Hepatocyte (in vitro differentiated cells): ENCODE measurements around the gene CNTNAP2. TPM values are rescaled to one million over a fixed set of nuclear protein-coding genes. Genes with fewer than 3 reads are reported as not detected.

ENCODE experiments used
- DNase-seq: peaks from one replicate; pipeline ENCODE4 v3.0.0-alpha.2; 2016; ENCODE audit warnings: low spot score
- H2AFZ ChIP-seq: fragments of 200-600 bp; sonication (generic); 2 replicates; pipeline ENCODE4 v1.6.0; 2016; ENCODE audit warnings: antibody characterized with exemption, mild to moderate bottlenecking
- H3K27ac ChIP-seq: fragments of 200-600 bp; sonication (generic); 2 replicates; pipeline ENCODE4 v1.5.1; 2016; ENCODE audit warnings: mild to moderate bottlenecking
- H3K27me3 ChIP-seq: fragments of 200-600 bp; sonication (generic); 2 replicates; pipeline ENCODE4 v1.6.1; 2016
- H3K36me3 ChIP-seq: fragments of 200-600 bp; sonication (generic); replicated peaks from 2 replicates; pipeline ENCODE4 v1.5.1; 2016; ENCODE audit warnings: low read depth; ENCODE audit not compliant: insufficient read depth
- H3K4me1 ChIP-seq: fragments of 200-600 bp; sonication (generic); 2 replicates; pipeline ENCODE4 v1.5.1; 2016; ENCODE audit warnings: mild to moderate bottlenecking, moderate library complexity; ENCODE audit not compliant: insufficient read depth
- H3K4me2 ChIP-seq: fragments of 200-600 bp; sonication (generic); 2 replicates; pipeline ENCODE4 v1.6.0; 2016
- H3K4me3 ChIP-seq: fragments of 200-600 bp; sonication (generic); 2 replicates; pipeline ENCODE4 v1.5.1; 2016; ENCODE audit warnings: mild to moderate bottlenecking
- H3K79me2 ChIP-seq: fragments of 200-600 bp; sonication (generic); 2 replicates; pipeline ENCODE4 v1.6.0; 2017; ENCODE audit warnings: mild to moderate bottlenecking
- H3K9me2 ChIP-seq: fragments of 200-600 bp; sonication (generic); replicated peaks from 2 replicates; pipeline ENCODE4 v1.6.0; 2017; ENCODE audit warnings: mild to moderate bottlenecking; ENCODE audit not compliant: insufficient read depth
- H3K9me3 ChIP-seq: fragments of 200-600 bp; sonication (generic); 2 replicates; pipeline ENCODE4 v1.5.1; 2016; ENCODE audit warnings: low read depth, mild to moderate bottlenecking
- H4K20me1 ChIP-seq: fragments of 200-600 bp; sonication (generic); 2 replicates; pipeline ENCODE4 v1.6.0; 2016; ENCODE audit warnings: mild to moderate bottlenecking; ENCODE audit not compliant: insufficient read depth, poor library complexity, severe bottlenecking
- CTCF ChIP-seq: fragments of 200-600 bp; sonication (generic); IDR thresholded peaks from 2 replicates; pipeline ENCODE4 v1.5.1; 2016; ENCODE audit warnings: antibody characterized with exemption, mild to moderate bottlenecking; ENCODE audit not compliant: poor library complexity
- EZH2 ChIP-seq: fragments of 200-600 bp; sonication (generic); IDR thresholded peaks from 2 replicates; pipeline ENCODE4 v1.6.1; 2016; ENCODE audit warnings: antibody characterized with exemption, mild to moderate bottlenecking, borderline replicate concordance
- EZH2phosphoT487 ChIP-seq: fragments of 200-600 bp; sonication (generic); IDR thresholded peaks from one replicate; pipeline ENCODE4 v1.6.1; 2018; ENCODE audit warnings: antibody characterized with exemption, mild to moderate bottlenecking, low read depth, moderate library complexity; ENCODE audit not compliant: unreplicated experiment, severe bottlenecking
- WGBS: methylation state at CpG from one replicate; pipeline ENCODE4 v1.1.6; 2016; ENCODE audit warnings: low lambda C conversion rate; ENCODE audit errors: missing lambda C conversion rate; 5-methylcytosine and 5-hydroxymethylcytosine counted together
- polyA plus RNA-seq: library from polyadenylated mRNA; unstranded; fragments of >200 nt; fragmentation: Nextera tagmentation; extraction: Ambion mirVana; gene quantifications from 2 replicates; pipeline ENCODE4 v1.2.1, GENCODE V29; 2016
- total RNA-seq: library from RNA; depleted of rRNA; stranded (reverse); fragments of >200 nt; gene quantifications from 2 replicates; pipeline ENCODE4 v1.2.3, GENCODE V29; 2014

Gene CNTNAP2
- total and polyA plus RNA-seq, 2 experiments from 2014 or later, result 7.5 to 14.7 TPM

DNA sequence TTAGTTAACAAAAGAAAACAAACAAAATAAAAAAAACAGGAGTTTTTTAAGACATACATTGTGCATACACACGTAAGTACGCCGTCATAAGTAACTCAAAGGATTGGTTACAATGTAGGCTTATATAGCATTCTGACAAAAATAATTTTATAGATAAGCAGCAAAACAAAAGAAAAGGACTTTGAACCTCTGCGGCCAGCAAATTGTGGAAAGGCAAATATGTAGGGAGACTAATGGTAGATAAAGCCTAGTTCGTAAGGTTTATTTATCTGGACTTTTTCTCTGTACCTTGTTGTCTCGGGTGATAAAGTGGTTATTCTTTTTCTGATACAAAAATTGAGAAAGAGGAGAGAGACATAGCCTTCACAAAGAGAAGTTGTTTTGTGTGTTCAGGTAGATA, 891.9 kb downstream of the CNTNAP2 start:
- Histone ChIP-seq H3K36me3 (no peaks in the 10 kb centered on the region), H3K4me2 (peak overlapping the region; percentile 43), H4K20me1 (no peaks in the 10 kb centered on the region), H3K4me1 (no peaks in the 10 kb centered on the region), H3K27ac (peak overlapping the region; percentile 32), H3K4me3 (no peak overlapping the region), H3K9me2 (no peaks in the 10 kb centered on the region), H3K79me2 (no peaks in the 10 kb centered on the region), H3K9me3 (no peaks in the 10 kb centered on the region), H3K27me3 (no peaks in the 10 kb centered on the region), H2AFZ (no peak overlapping the region)
- 42% methylated on average over 6 of the region's 6 CpGs for WGBS
- peak; percentile 22 for DNase-seq
- TF ChIP-seq CTCF, result no peak

- Histone ChIP-seq H3K27me3 (no peaks in the 10 kb centered on the region), H3K9me3 (no peaks in the 10 kb centered on the region), H4K20me1 (no peaks in the 10 kb centered on the region), H3K9me2 (no peaks in the 10 kb centered on the region), H3K27ac (no peak overlapping the region), H3K79me2 (no peaks in the 10 kb centered on the region), H3K4me1 (no peaks in the 10 kb centered on the region), H3K4me3 (no peak overlapping the region), H3K4me2 (no peak overlapping the region), H3K36me3 (no peaks in the 10 kb centered on the region), H2AFZ (no peak overlapping the region)
- DNase-seq, result no peak
- TF ChIP-seq EZH2phosphoT487 (no peak), EZH2 (no peak), CTCF (no peak)
These were observed 896.1 kb downstream of the CNTNAP2 start for GRCh38 chr7:147012666-147013065.

DNA sequence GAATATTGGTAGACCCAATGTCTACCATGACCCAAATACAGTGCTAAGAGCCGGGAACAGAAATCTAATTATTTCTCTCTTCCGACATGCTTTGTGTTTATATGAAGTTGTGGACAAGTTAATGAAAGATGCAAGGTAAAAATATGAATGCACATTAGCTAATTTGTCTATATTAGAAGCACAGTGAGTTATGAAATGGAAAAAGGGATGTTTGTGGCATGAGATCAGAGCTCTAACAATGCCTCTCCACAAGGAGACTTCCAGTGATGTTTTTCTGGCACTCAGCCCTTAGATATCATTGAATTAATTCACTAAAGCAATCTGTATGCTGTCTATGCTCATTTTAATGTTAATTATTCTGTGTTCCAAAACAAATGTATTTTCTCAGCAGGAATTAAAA, 897.2 kb downstream of the CNTNAP2 start:
- no peaks in the 10 kb centered on the region for H3K27me3 ChIP-seq

More for the DNA sequence above, 897.2 kb downstream of the CNTNAP2 start:
- Histone ChIP-seq H3K9me2 (no peaks in the 10 kb centered on the region), H3K79me2 (no peaks in the 10 kb centered on the region), H3K9me3 (no peaks in the 10 kb centered on the region), H3K4me1 (no peaks in the 10 kb centered on the region), H2AFZ (no peak overlapping the region), H3K4me2 (no peak overlapping the region), H4K20me1 (no peaks in the 10 kb centered on the region), H3K27ac (no peak overlapping the region), H3K4me3 (no peak overlapping the region), H3K36me3 (no peaks in the 10 kb centered on the region)
- DNase-seq, result no peak
- TF ChIP-seq EZH2phosphoT487 (no peak), EZH2 (no peak), CTCF (no peak)
- WGBS, result 89% methylated on average over 2 of the region's 2 CpGs
